ENCODE data around the gene NANOS1. TPM values are rescaled to one million over a fixed set of nuclear protein-coding genes. Genes with fewer than 3 reads are reported as not detected.
A peak's percentile ranks its signal among the peaks of the same experiment; 100 is the strongest.

Gene NANOS1
- total RNA-seq, 2 experiments from 2014 or later, result 0.04 to 0.09 TPM

- ChIA-PET CTCF (interaction anchor here (0.9 kb wide), 1 partner anchor 17 kb away, joined by 4 read pairs; no protein-coding TSS in a partner anchor), POLR2A (interaction anchor here (0.6 kb wide), 1 partner anchor 20 kb away, joined by 6 read pairs; no protein-coding TSS in a partner anchor)
- peaks cover 3% of the 10 kb centered on the region for H3K4me1 Mint-ChIP-seq
- no peak overlapping the region for H3K27ac Mint-ChIP-seq
- intact Hi-C loops (cut with DNase I, micrococcal nuclease), result loop anchor here in 1 of 2 experiments (1.0 kb wide), 1 partner anchor 14 kb away; no protein-coding TSS in a partner anchor
- no peak for DNase-seq
- no peaks in the 10 kb centered on the region for H3K27me3 Mint-ChIP-seq
- H3K4me3 Mint-ChIP-seq, result no peak overlapping the region
- H3K9me3 Mint-ChIP-seq (ENCODE audit: low read depth), result no peaks in the 10 kb centered on the region
- peaks cover 82% of the 10 kb centered on the region for H3K36me3 Mint-ChIP-seq (ENCODE audit: low read depth)
- no peak for ATAC-seq
Observed at GRCh38 chr10:119061926-119062325, 32.4 kb downstream of the NANOS1 start.

- DNase-seq (no peak), ATAC-seq (no peak)
- Mint-ChIP-seq H3K9me3 (ENCODE audit: low read depth) (no peaks in the 10 kb centered on the region), H3K27ac (no peak overlapping the region), H3K27me3 (no peaks in the 10 kb centered on the region), H3K36me3 (ENCODE audit: low read depth) (peaks cover 68% of the 10 kb centered on the region), H3K4me1 (peaks cover 27% of the 10 kb centered on the region), H3K4me3 (no peak overlapping the region)
- ChIA-PET POLR2A (no interaction called here), CTCF (interaction anchor here (0.8 to 1.4 kb wide), 3 partner anchors 10 to 26 kb away, joined by 3 to 4 read pairs (median 3); partner anchors contain the start of gene EIF3A)
- intact Hi-C loops (cut with DNase I, micrococcal nuclease), result loop anchor here in 1 of 2 experiments (2.0 to 5.0 kb wide), 3 partner anchors 14 to 512 kb away; no protein-coding TSS in a partner anchor
Observed at GRCh38 chr10:119070395-119071165, 41.1 kb downstream of the NANOS1 start.

- peaks cover 44% of the 10 kb centered on the region for H3K4me1 Mint-ChIP-seq
- no peaks in the 10 kb centered on the region for H3K9me3 Mint-ChIP-seq (ENCODE audit: low read depth)
- no peak for DNase-seq
- POLR2A ChIA-PET, result no interaction called here
- peaks cover 63% of the 10 kb centered on the region for H3K36me3 Mint-ChIP-seq (ENCODE audit: low read depth)
- no peak overlapping the region for H3K27ac Mint-ChIP-seq
- no peak overlapping the region for H3K4me3 Mint-ChIP-seq
- ATAC-seq, result no peak
- intact Hi-C loops (cut with DNase I, micrococcal nuclease), result loop anchor here in 1 of 2 experiments (5.0 kb wide), 2 partner anchors 41 to 509 kb away; no protein-coding TSS in a partner anchor
- H3K27me3 Mint-ChIP-seq, result no peaks in the 10 kb centered on the region
- CTCF ChIA-PET, result no interaction called here
Observed at GRCh38 chr10:119073584-119073983, 44.1 kb downstream of the NANOS1 start.

- H3K4me1 Mint-ChIP-seq, result peaks cover 36% of the 10 kb centered on the region
- POLR2A ChIA-PET, result interaction anchor here (1.3 to 2.0 kb wide), 2 partner anchors 26 to 53 kb away, joined by 3 to 7 read pairs; partner anchors contain the start of gene DENND10
- intact Hi-C loops (cut with DNase I, micrococcal nuclease), result loop anchor here in 1 of 2 experiments (5.0 kb wide), 1 partner anchor 41 kb away; no protein-coding TSS in a partner anchor
Observed at GRCh38 chr10:119078422-119079179, 49.1 kb downstream of the NANOS1 start.

GRCh38 chr10:119079599-119080520, 50.3 kb downstream of the NANOS1 start:
- H3K27me3 Mint-ChIP-seq, result no peaks in the 10 kb centered on the region
- CTCF ChIA-PET, result interaction anchor here (0.7 to 1.2 kb wide), 4 partner anchors 9 to 936 kb away, joined by 3 to 4 read pairs (median 3); partner anchors contain the start of gene DENND10
- H3K27ac Mint-ChIP-seq, result peak overlapping the region; percentile 94
- H3K9me3 Mint-ChIP-seq (ENCODE audit: low read depth), result no peaks in the 10 kb centered on the region
- intact Hi-C loops (cut with DNase I, micrococcal nuclease), result loop anchor here (1.0 to 10.0 kb wide), 17 partner anchors 24 to 1033 kb away; partner anchors contain the start of genes DENND10 (in 2 of the 2), PRDX3 (in 2 of the 2), TIAL1 (in 2 of the 2) and GRK5 (in 1 of the 2)
- ATAC-seq, result peak; percentile 74
- DNase-seq, result peak; percentile 85
- POLR2A ChIA-PET, result interaction anchor here (0.6 to 2.0 kb wide), 5 partner anchors 25 to 85 kb away, joined by 3 to 7 read pairs (median 3); partner anchors contain the start of genes DENND10 and SFXN4
- peak overlapping the region; percentile 99 for H3K4me3 Mint-ChIP-seq
- H3K4me1 Mint-ChIP-seq, result peaks cover 31% of the 10 kb centered on the region
- H3K36me3 Mint-ChIP-seq (ENCODE audit: low read depth), result peaks cover 33% of the 10 kb centered on the region

More at GRCh38 chr10:119078422-119079179, 49.1 kb downstream of the NANOS1 start:
- Mint-ChIP-seq H3K4me3 (peak overlapping the region; percentile 99), H3K27me3 (no peaks in the 10 kb centered on the region), H3K27ac (peak overlapping the region; percentile 94), H3K36me3 (ENCODE audit: low read depth) (peaks cover 37% of the 10 kb centered on the region), H3K9me3 (ENCODE audit: low read depth) (no peaks in the 10 kb centered on the region)
- no peak for DNase-seq
- no peak for ATAC-seq
- CTCF ChIA-PET, result no interaction called here

GRCh38 chr10:119080521-119081259, 51.2 kb downstream of the NANOS1 start, which contains the start of gene EIF3A:
TSS of gene EIF3A (minus strand) at chr10:119080817. CDS start at chr10:119080676, 141 bp downstream.
- Mint-ChIP-seq H3K27me3 (no peaks in the 10 kb centered on the region), H3K4me3 (peak within 1 kb of the TSS; percentile 99), H3K36me3 (ENCODE audit: low read depth) (peaks cover 27% of the 10 kb centered on the region), H3K4me1 (peaks cover 26% of the 10 kb centered on the region), H3K27ac (peak within 1 kb of the TSS; percentile 94), H3K9me3 (ENCODE audit: low read depth) (no peaks in the 10 kb centered on the region)
- CTCF ChIA-PET, result interaction anchor here (0.7 to 0.9 kb wide), 4 partner anchors 9 to 937 kb away, joined by 3 to 5 read pairs (median 3); partner anchors contain the start of gene DENND10
- intact Hi-C loops (cut with DNase I, micrococcal nuclease), result loop anchor here (1.0 to 10.0 kb wide), 16 partner anchors 24 to 1033 kb away; partner anchors contain the start of genes DENND10 (in 2 of the 2), PRDX3 (in 2 of the 2), TIAL1 (in 2 of the 2) and GRK5 (in 1 of the 2)
- ATAC-seq (peak; percentile 82), DNase-seq (peak; percentile 95)
- POLR2A ChIA-PET, result interaction anchor here (2.0 kb wide), 1 partner anchor 51 kb away, joined by 7 read pairs; no protein-coding TSS in a partner anchor

Other genes with a start within 250 kb of the NANOS1 start
- gene EIF3A, start 51.1 kb downstream of the NANOS1 start, total RNA-seq, result 100 to 1,000 TPM; 132 to 150 TPM
- gene DENND10, start 74.4 kb downstream of the NANOS1 start, total RNA-seq, result 10 to 100 TPM; 20.5 to 21.9 TPM
- gene SFXN4, start 136.0 kb downstream of the NANOS1 start, total RNA-seq, result 10 to 100 TPM; 38.7 to 44.7 TPM
- gene PRDX3, start 149.1 kb downstream of the NANOS1 start, total RNA-seq, result 100 to 1,000 TPM; 160 to 217 TPM
- 10 to 100 TPM; 21.2 to 24.8 TPM for gene GRK5, start 177.9 kb downstream of the NANOS1 start, total RNA-seq